DMS79 (cell line): ENCODE results near the gene CLRN3.

Experiments used
- DNase-seq: peaks from one replicate; lab custom pipeline; 2025; lab: John Stamatoyannopoulos, UW

CLRN3 gene

DNA sequence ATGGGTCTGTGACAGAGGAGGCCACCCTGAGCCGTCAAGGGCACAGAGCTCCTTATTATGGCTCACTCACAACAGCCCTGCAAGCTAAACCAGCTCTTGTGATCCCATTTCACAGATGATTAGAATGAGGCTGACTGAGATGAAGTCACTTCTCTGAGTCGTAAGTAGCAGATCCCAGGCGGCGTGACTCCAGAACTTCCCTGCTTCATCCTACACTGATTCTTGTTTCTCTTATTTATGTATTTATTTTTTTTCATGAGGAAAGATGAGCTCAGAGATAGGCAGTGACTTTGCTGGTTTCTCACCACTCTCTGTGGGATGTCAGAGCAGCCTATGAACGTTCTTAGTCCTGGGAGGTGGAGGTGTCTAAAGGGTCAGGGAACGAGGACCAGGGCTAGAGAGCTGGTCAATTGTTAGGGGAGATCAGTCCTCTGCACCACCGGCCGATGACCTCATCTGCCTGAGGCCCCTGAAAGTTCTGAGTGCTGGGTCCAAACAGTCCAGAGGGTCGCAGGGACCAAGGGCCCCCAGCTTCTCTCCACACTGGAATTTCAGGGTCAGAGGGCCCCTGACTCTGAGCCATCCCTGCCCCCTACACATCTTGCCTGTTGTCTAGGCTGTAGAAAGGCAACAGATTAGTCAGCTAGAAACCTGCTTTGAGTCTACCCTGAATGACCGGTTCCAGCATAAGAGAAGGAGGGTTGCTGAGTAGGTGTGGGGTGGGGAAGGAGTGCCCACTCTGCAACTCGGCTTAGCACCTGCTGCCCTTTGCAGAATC, 17.9 kb downstream of the CLRN3 start:
- DNase-seq = no peak

DNA sequence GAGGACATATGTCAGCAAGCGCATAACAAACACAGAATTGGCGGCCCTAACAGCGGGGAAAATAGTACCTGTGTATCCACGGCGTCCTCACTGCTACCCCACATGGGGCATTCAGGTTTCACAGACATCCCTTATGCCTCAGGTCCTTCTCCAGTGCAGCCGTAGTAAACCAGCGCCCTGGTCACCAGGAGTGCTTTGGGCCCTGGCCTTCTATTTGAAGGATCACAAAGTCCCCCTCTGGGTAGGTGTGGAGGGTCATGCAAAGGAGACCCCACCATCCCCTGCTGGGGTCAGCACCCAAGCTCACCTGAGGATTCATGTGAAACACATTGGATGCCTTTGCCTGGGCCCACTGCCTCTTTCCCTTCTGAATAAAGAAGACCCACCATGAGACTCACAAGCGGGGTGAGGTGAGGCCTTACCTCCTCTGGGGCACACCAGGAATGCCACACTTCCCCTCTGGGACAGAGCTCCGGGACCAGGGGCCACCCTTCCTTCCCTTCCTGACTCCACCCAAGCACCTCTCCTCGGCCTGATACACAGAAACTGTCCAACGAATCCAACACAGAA, 18.8 kb downstream of the CLRN3 start:
- DNase-seq = no peak

DNA sequence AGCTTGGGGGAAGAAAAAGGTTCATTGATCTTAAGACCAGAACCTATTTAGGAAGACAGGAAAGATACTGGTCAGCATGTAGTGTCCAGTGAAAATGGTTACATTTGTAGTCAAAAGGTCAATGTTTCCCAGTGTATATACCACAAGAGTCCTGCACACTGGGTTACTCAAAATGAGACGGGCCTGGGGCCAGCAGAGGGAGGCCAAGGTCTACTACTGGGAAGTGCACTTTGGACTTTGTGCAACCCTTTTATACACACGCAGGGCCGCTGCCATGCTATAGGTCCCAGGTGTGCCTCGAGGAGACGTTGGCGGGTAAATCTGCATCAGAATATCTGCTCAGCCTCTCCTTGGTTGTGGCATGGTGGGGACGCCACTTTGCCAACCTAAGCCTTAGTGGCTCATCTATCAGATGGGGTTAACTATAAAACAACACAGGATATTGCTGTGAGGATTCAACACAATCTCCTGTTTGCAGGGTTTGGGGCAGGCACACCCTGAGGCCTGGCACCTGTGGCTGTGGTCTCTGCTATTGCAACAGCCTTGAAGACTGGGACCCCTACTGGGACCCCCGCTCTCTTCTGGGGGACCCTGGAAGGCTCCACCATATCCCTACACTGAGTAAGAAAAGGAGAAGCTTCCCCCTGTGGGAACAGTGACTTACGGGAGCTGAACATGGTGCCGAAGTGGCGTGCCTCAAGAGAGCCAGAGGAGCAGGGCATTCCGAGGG, 19.7 kb downstream of the CLRN3 start:
- no peak for DNase-seq

DNA sequence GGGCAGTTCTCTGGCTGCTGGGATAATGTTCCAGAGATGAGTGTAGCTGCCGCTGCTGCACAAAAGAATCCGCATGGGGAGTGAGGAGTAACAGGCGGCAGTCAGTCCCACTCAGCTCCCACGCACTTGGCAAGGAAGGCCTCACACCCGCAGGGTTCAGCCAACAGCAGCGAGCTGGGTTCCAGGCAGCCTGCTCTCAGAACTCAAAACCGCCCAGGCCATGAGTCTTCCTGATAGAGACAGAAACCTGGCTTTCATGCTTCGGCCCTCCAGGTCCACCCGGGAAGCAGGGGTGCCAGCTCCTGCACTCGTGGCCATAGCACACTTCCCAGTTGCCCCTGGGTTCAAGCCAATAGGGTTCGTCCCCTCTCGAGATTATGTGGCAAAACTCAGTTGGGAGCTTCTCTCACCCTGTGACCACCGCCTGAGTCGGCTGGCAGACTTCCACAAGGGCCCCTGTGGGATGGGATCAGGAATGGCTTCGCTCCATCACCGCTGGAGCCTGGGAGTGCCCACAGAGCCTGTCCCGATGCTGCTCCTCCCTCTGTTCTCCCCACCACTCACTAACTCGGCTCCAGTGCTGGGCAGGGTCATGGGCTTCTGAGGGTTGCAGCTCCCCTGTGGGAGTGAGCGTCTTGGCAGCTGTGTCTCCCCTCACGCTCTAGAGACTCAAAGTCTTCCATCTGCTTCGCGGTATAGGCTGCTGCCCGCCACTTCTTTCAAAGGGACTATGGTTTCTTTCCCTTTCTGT, 20.6 kb downstream of the CLRN3 start:
- DNase-seq = no peak

DNA sequence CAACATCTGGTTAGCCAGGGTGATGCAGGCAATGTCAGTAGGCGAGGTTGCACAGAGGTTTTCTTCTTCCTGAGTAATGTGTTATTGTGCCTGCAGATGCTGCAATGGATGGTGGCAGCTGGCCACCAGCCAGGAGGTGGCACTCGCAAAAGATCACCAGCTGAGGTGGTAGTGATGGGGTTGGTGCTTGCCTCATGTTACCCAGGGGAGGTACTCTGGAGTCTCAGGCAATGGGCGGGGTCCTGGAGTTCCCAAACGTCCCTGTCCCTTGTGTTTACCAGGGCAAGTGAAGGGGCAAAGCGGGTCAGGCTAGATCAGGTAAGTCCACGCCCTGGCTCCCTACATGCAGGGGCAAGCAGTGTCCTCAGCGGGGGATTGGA, 21.1 kb downstream of the CLRN3 start:
- DNase-seq = no peak

DNA sequence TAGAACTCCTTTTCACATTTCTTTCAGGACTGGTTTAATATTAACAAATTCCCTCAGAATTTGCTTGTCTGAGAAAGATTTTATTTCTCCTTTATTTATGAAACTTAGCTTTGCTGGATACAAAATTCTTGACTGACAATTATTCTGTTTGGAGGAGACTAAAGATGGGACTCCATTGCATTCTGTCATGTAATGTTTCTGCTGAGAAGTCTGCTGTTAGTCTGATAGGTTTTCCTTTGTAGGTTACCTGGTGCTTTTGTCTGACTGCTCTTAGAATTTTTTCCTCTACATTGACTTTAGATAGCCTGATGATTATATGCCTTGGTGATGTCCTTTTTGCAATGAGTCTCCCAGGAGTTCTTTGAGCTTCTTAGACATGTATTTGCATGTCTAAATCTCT, 23.4 kb downstream of the CLRN3 start:
- DNase-seq = no peak

DNA sequence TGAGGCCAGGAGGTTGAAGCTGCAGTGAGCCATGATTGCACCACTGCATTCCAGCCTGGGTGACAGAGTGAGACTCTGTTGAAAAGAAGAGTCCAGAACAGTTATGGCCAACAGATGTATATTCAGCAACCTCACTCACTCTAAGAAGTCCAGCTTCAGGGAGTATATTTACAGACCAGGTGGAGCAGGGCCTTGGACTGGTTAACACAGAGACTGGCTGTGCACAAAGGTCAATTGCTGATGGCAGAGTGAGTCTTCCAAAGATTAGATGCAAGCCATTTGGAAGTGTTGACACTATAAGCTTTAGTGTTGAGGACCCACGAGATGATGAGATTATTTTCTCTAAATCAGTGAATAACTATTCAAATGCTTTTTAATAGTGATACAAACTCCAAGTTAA, 24.9 kb downstream of the CLRN3 start:
- no peak for DNase-seq

DNA sequence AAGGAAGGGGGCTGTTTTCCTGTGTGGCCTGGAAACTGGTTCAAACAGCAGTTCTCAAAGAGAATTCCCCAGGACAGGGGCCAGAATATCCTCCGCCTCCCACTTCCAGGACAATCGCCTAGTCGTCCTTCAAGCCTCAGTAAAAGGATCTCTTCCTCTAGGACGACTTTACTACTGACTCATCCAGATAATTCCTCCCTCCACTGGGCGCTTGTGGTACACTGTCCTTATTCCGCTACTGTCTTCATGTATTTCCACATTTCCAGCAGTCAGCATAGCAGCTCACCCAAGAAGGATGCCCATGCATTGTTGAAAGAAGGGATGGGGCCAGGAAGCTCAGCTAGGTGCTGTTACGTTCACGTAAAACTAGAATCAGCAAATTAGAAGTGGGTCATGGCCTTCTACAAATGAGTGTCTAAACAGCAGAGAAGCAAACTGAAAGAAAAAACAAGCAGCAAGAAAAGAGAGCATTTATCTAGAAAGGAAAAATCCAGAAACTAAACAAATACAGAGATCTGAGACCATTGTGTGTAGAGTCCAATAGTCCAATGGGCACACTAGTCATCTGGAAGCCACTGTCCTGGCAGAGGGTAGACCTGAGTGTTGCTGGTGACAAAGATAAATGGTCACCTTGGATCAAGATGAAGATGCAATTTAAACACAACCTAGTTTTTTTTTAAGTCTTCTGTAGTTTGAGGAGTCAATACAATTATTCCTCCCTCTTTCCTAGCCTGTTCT, 26.3 kb downstream of the CLRN3 start:
- no peak for DNase-seq

DNA sequence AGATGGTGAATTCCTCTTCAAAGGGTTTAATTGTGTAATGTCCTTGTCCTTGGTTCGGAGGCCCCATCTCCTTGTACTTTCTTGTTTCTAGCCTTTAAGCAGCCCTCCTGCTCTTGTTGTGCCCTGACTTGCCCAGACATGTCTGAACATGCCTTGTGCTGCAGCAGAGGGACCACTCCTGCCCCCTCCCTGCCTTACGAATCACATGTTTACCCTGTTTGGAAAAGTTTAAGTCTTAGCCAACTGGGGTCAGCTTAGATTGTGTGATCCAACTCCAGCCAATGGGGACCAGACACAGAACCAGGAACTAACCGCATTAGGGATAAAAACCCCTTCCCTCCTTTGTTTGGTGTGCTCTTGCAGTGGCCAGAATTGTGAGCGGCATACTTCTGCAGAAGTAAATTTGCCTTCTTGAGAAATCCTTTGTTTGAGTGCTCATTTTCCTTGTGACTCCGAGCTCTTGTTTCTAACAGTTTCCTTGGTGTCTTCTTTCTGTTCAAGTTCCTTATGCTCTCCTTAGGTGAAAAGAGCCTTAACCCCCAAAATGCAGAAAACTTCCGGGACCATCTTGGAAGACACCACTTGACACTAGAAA, 29.4 kb downstream of the CLRN3 start:
- no peak for DNase-seq

DNA sequence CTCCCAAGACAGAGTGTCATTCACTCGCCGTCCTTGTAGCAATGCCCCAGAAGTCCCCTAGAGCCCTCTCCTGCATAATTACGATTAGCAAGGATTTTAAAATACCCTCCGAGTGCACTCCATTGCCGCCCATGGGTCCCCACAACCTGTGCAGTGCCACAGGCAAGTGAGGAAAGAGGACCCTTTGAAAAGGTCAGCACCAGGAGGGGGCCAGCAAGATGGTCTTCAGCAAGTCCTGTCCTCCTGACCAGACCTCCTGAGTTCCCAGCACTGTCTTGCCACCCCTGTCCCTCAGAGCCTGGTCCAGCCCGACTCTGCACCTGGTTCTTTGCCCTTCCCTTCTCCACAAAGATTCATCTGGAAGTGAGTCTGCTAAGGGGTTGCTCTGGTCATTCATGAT, 32.1 kb downstream of the CLRN3 start:
- no peak for DNase-seq

DNA sequence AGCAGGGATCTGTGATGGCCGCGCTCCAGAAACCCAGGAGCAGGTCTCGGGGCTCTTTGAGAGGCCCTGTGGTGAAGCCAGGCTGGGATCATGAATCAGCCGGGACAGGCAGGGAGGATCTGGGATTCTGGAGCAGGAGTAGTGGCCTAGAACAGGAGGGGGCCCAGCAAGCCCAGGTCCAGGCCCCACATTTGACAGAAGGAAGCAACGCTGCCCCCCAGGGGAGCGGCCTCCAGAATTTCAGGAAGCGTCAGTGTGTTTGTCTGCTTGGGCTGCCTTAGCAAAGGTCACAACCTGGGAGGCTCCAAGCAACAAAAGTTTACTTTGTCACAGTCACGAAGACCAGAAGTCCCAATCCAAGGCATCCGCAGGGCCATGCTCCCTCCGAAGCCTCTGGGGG, 36.8 kb downstream of the CLRN3 start:
- DNase-seq = no peak

DNA sequence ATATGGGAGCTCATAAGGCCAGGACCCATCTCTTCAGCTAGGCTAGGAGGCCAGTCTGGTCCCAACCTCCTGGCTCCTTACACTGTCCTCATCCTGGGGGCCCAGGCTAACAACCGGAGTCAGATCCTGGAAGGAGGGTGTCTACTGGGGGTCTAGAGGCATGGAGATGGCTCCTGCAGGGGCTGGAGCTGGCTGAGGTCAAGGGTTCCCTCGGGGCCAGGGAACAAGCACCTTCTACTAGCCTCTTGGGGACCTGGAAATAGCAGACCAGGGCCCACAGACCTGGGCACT, 37.2 kb downstream of the CLRN3 start:
- DNase-seq = no peak

DNA sequence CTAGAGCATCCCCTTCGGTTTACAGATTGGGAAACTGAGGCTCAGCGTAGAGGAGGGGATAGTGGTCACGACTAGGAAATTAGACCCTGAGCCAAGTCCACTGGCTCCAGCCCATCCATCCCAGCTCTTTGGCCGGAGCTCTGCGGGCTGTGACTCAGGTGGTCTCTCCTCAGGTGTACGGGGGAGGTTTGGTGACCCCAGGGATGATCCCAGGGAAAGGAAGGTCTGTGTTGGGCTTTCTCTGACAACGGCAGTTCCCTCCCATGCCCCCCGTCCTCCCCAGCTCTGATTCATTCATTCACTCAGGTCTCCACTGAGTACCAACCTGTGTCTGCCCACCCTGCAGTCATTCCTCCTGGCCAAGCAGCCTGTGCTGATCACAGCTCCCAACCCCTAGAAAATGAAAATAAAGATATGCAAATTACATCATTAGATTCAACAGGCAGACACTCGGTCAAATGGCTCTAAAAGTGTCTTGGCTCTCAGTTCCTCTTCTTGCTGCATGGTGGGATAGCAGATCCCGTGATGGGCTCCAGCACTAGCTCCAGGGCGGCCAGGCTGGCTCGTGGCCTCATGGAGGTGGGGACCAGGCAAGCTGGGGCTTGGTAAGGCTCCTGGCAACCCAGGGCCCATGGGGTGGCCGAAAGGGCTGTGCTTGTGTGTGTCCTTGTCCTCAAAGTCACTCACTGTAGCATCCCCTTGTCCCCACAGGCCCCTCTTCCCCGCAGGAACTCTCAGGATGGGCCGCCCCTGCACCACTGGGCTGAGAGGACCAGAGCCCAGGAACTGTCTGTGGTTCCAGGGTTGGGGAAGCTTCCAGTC, 37.8 kb downstream of the CLRN3 start:
- DNase-seq = no peak

DNA sequence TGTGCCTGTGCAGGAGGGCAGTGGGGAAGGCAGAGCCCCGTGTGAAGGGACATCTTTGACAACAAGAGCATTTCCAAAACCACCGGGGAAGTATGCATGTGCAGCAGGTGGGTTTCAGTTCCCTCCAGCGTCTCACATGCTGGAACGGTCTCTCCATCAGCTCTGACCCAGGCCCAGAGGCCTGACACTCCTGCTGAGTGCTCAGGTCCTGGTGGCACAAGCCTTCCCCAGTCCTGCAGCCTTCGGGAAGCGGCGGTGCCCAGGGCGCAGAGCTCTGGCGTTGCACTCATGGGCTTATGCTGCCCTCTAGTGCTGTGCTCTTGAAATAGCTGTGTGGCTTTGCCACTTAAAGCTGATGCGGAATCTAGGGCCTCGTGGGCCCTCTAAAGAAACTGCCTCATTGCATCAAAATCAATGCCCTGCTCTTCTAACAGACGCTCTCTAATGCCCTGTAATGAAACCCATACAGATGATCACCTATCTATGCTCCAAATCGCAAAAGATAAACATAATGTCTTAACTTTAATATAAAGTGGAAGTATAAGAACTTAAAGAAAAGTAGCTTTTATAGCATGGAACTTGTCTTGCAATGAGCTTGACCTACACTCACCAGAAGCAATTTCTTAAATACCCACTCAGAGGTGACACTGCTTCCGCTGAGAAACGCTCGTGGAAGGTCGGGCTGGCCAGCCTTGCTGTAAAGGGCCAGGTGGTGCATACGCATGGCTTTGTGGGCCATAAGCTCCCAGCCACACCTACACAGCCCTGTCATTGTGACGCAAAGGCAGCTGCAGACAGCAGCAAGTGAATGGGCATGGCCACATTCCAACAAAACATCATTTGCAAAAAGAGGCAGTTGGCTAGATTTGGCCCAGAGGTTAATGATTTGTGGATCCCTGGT, 38.6 kb downstream of the CLRN3 start:
- DNase-seq = no peak

DNA sequence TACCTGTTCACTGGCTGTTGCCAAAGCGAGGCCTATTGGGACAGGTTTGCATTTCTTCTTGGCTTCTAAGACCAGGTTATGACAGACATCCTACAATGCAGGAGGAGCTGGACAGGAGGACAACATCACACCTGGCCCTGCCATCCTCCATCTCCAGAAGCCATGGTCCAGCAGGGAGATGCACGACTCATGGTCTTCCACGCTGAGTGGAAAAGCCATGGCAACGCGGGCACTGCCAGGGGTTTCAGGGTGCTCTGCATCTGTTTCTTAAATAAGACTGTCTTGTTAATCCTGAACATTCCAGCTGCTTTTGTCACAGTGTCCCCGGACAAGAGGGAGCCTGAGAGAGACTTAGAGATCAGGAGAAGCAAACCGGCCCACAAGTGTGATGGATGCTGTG, 40.3 kb downstream of the CLRN3 start:
- no peak for DNase-seq

DNA sequence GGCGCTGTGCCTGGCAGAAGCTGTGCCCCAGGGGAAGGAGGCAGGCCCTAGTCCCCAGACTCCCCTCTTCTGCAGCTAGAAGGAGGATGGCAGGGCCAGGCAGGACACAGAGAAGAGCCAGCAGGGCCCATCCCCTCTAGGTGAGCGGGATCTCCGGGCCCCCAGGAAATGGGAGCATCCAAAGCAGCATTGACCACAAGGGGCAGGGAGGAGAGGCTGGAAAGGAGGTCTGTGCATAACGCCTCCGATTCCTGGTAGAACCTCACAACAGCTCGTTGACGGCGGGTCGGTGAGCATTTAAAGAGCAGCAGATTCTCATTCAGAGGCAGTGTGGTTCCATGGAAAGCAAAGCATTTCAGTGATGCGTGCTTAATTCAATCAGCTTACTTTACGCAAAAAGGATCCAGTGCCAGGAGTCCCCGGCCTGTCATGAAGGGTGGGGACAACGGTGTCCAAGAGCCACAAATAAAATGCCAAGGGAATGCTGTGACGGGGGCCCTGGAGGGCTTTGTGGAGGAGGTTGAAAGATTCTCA, 41.0 kb downstream of the CLRN3 start:
- no peak for DNase-seq

DNA sequence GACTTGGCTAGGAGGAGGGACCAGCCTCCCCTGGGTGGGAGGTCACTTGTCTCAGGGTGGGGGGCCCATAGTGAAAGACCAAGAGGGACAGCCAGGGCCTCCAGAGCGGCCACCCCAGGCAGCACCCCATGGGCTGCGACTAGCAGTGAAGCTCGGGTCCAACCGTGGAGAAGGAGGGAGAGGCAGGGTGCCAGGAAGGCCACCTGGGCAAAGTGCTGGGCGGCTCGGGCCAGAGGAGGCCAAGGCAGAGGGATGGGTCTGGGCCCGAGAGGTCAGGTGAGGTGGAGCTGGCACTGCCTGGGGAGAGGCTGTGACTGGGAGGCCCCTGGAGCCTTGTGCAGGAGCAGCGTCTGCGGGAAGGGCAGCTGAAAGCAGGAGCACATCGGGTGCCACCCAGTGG, 41.8 kb downstream of the CLRN3 start:
- DNase-seq = no peak

DNA sequence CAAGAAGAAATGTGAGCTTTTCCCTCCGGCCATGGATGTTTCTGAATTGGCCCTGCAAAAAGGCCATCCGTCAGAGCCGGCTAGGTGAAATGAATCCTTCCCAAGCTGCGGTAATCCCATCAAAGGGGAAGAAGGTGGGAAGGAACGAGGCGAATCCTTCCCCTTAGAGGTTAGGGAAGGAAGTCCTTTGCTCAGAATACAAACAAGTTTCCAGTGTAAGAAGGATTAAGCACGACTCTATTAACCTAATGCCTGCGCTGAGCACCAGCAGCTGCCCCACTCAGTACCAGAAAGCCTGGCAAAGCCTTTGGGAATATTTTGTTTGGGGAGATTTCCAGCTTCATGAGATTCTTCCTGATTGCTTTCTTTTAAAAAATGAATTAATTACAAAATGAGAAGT, 42.8 kb downstream of the CLRN3 start:
- DNase-seq = no peak

DNA sequence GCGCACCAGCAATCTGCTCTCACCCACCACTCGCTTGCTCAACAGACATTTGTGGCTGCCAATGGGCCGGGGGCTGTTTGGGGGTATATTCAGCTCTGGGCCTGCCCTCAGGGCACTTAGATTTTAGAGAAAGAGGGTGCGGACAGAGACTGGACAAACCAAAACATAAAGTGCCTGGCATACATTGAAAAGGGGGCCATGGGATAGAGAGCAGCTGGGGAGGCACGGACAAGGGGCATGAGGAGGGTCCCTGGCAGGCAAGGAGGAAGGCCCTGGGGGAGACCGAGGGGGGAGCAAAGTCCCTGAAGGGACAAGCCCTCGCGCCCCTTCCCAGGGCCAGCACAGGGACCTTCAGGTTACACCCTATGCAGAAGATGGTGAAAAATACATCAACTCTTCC, 43.5 kb downstream of the CLRN3 start:
- DNase-seq = no peak

DNA sequence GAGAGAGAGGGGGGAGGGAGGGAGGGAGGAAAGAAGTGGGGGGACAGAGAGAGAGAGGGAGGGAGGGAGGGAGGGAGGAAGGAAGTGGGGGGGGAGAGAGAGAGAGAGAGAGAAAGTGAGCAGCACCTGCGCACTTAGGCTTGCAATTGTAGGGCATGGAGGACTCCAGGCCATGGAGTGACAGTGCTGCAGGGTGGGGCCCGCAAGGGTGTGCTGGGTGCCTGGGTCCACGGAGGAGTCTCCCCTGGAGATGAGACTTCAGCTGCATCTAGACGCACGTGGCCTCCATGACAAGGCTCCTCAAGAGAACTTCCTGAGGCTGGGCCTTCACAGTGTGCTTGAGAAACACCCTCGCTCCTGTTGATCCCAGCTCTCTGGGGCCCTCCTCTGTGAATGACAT, 44.5 kb downstream of the CLRN3 start:
- DNase-seq = no peak
